Measurements from ENCODE around the gene UFD1. TPM values are rescaled to one million over a fixed set of nuclear protein-coding genes. Genes with fewer than 3 reads are reported as not detected.

The UFD1 gene
- total and polyA plus RNA-seq, 9 of the 15 experiments (the other 6 are each of a cell fraction or from before 2014, with no cell fraction given): 238 to 645 (median 363) TPM

- TF ChIP-seq TAF7 (tag; IDR thresholded peaks at IDR 0.05) (peak; percentile 95), RBM17 (IDR thresholded peaks at IDR 0.05; ENCODE audit: borderline replicate concordance, low read depth, low read length) (peak; percentile 100; the same call in 1 of the 2 replicates), DIDO1 (tag; IDR thresholded peaks at IDR 0.05; ENCODE audit: low read depth) (peak; percentile 99), SMAD2 (IDR thresholded peaks at IDR 0.05; ENCODE audit: low read depth, low read length) (no peak), HMG20B (CRISPR knock-in tag; IDR thresholded peaks at IDR 0.05) (no peak), ZC3H11A (IDR thresholded peaks at IDR 0.05; ENCODE audit: low read depth, low read length) (peak; percentile 100), GTF3C2 (IDR thresholded peaks at IDR 0.05; ENCODE audit: borderline replicate concordance, extremely low read depth, insufficient read length) (no peak), HSF4 (CRISPR knock-in tag; IDR thresholded peaks at IDR 0.05; ENCODE audit: borderline replicate concordance) (no peak; the same call in none of the 2 replicates), KLF1 (tag; IDR thresholded peaks at IDR 0.05) (peak; percentile 100), MAX (CRISPR knock-in tag; IDR thresholded peaks at IDR 0.05) (no peak), ZNF224 (CRISPR knock-in tag; IDR thresholded peaks at IDR 0.05) (no peak), FOXJ2 (tag; IDR thresholded peaks at IDR 0.05) (no peak), KDM2B (CRISPR knock-in tag; IDR thresholded peaks at IDR 0.05) (peak; percentile 98), ARID3A (IDR thresholded peaks at IDR 0.05; ENCODE audit: borderline replicate concordance, low read depth, low read length) (peak; percentile 94), PHF8 (IDR thresholded peaks at IDR 0.05; ENCODE audit: borderline replicate concordance, low read length) (peak; percentile 99), ZNF253 (CRISPR knock-in tag; conservative IDR thresholded peaks at IDR 0.05) (peak; percentile 92), BRF1 (IDR thresholded peaks at IDR 0.05; ENCODE audit: borderline replicate concordance, extremely low read depth, insufficient read length) (no peak), BRCA1 (IDR thresholded peaks at IDR 0.05) (no peak), BRCA1 (CRISPR knock-in tag; IDR thresholded peaks at IDR 0.05) (no peak), CBFA2T2 (conservative IDR thresholded peaks at IDR 0.05) (no peak), FOXK2 (conservative IDR thresholded peaks at IDR 0.05 in 1 of 2, IDR thresholded peaks at IDR 0.05 in 1 of 2; ENCODE audit: low read depth in 2 of 2) (no peak), ZNF780A (CRISPR knock-in tag; IDR thresholded peaks at IDR 0.05) (no peak), SETDB1 (IDR thresholded peaks at IDR 0.05; ENCODE audit: low read length) (peak; percentile 100), ZNF695 (CRISPR knock-in tag; IDR thresholded peaks at IDR 0.05) (peak; percentile 1), NBN (IDR thresholded peaks at IDR 0.05; ENCODE audit: low read depth) (no peak)
Measured at GRCh38 chr22:19432133-19432851, 46.7 kb downstream of the UFD1 start, which contains the start of gene MRPL40 (continued).
